Activated CD4-positive, alpha-beta T cell treated with anti-CD3 and anti-CD28 coated beads, Interleukin-2, Interleukin-4, amounts not matched to agents 100 ng/mL and 50 ng/mL, durations not matched to agents 16 hours and 8 hours (primary cell): Measurements from ENCODE around the gene VPS13A.

ENCODE experiments used
- DNase-seq: peaks from one replicate; pipeline ENCODE4 v3.0.0-alpha.2; 2020; ENCODE audit warnings: low spot score

VPS13A gene

DNA sequence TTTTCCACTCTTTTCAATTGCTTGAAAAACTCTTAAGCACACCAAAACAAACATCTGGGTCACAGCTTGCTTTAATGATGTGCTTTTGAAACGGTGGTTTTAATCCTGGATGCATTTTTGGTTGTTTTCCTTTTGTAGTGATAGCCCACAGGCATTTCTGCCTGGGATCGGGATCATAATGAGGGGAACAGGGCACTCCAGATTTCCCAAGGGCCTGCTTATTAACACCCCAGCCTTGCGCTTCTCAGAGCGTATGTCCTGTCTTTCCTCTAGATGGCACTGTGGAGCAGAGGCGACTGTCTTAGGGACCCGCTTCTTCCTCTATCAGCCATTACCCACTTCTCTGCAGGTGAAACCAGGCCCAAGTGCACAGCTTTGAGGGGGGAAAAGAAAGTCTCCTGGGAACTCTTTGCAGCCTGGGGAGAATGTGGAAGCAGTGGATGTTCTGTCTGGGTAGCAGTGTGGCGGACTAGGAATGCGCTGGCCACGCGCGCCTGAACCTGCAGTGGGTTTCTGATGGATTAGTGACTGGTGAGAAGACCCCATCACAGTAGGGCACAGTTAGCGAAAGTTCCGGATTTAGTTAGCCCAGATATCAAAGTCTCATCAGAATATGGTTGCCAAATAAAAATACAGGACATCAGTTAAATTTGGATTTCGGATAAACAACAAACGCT is 280.7 kb downstream of the VPS13A start:
- DNase-seq = peak; percentile 83

DNA sequence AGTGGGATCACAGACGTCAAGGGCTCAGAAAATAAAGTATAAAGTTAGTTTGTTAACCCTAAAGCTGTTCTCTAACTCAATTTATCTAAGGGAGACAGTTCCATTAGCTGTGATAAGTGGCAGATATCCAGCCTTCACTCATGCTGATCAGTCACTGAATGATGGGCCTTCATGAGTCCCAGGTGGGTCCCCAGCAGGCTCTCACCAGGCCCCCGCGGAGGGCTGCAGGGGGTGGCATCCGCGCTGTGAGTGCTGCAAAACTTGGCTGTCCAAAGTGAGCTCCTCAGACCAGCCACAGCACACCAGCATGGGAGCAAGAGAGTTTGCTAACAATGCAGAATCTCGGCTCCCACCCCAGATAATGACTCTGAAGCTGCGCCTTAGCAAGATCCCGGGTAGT is 283.6 kb downstream of the VPS13A start:
- no peak for DNase-seq

- no peak for DNase-seq
These were observed 284.7 kb downstream of the VPS13A start for GRCh38 chr9:77462066-77462465.

DNA sequence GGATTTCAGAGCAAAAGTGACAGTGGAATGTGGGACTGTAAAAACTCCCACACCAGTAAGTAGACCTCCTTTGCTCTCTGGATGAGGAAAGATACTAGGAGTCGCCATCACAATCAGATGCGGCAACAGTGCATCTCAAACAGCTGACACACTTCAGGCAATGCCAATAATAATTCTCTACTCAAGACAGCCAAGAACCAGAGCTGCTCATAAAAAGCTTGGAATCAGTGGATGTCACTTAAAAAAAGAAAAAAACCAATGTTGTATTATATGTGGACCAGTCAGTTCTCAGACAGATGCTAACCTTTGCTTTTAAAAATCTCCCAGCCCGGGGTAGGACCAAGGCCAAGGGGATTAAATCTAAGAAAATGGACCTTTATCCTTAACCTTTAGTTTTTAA is 285.8 kb downstream of the VPS13A start:
- DNase-seq = no peak

GRCh38 chr9:77464661-77465060 is 287.3 kb downstream of the VPS13A start:
- no peak for DNase-seq

- DNase-seq = no peak
These were observed 292.3 kb downstream of the VPS13A start for GRCh38 chr9:77469515-77470231.
